D341Med (cell line): Measurements from ENCODE around the gene NCAPD3.
"Not testable (repeated sequence)": the region's sequence is repeated elsewhere in the genome, so short reads cannot be mapped to it uniquely, and the experiment has no call there.

ENCODE experiments used
- DNase-seq: peaks from one replicate; pipeline ENCODE4 v3.0.0; 2012; ENCODE audit warnings: low spot score

NCAPD3 gene

GRCh38 chr11:134226806-134227325, 3.1 kb upstream of the NCAPD3 start:
- no peak for DNase-seq

DNA sequence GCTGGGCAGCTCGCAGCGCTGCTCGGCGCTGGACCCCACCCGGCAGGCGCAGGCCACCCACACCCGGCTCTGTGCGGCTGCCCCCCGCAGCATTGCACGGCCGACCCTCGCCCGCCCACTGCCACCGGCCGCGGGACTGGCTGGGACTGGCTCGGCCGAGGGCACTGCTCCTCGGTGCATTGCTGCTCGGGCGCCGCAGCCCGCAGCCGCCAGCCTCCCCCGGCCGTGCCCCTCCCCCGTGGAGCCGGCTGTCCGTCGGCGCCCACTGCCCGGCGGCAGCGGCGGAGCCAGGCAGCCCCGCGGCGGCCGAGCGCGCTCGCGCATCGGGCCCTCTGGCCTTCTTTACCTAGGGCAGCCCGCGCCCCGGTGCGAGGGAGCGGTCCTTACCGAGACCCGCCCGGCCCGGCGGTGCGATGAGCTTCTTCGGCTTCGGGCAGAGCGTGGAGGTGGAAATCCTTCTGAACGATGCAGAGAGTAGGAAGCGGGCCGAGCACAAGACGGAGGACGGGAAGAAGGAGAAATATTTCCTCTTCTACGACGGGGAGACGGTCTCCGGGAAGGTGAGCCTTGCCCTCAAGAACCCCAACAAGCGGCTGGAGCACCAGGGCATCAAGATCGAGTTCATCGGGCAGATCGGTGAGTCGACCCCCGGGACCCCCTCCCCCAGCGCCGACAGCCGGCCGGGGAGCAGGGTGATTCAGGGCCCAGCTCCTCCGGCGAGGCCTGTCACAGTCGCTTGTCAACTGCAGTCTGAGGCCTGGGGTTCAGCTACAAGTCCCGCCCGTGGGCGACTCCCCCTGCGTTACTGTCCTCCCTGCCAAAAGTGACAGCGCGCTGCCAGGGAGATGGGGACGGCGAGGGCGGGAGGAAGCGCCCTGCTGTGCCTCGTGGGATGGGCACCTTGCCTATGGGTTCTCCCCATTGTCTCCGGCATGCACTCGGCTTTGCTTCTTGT, 1.2 kb upstream of the NCAPD3 start:
- DNase-seq = peak; percentile 78

- no peak for DNase-seq
Observed at GRCh38 chr11:134223121-134223520, 646 bp downstream of the NCAPD3 start.

DNA sequence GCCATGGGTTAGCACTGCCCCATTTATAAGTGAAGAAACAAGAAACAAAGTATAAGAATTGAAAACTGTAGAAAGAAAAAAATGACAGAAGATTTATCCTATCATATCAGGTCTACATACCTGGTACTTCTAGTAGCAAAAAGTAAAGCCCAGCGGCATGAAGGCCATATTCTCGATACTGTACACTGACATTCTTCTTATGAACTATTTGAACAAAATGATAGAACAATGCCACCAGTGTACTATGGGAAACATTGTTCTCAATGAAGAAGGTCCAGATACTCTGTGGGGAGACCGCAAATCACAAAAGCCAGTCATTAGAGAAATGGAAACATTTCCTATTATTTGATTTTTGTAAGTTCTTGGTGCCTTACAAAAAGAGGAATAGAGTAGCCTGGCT, 7.0 kb downstream of the NCAPD3 start:
- no peak for DNase-seq

DNA sequence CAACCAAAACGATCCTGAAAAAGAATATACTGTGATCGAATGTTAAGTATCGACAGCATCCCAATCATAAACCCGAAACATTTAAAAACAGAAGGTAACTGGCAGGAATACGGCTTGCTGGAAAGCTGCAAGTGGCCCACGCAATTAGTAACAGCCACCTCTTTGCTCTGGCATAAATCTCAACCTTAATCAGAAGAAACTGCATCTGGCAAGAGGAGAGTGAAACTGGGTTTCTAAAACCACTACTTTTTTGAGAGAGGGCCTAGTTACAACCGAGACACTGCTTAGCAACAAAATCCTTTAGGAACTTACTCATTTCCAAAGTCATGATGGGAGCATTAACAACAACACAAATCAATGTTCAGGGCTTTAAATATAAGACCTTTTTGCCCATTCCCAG, 7.9 kb downstream of the NCAPD3 start:
- no peak for DNase-seq

- no peak for DNase-seq
Observed at GRCh38 chr11:134207538-134208239, 16.1 kb downstream of the NCAPD3 start.

GRCh38 chr11:134206185-134206584, 17.6 kb downstream of the NCAPD3 start:
- no peak for DNase-seq

- no peak for DNase-seq
Observed at GRCh38 chr11:134205729-134206128, 18.0 kb downstream of the NCAPD3 start.

GRCh38 chr11:134202661-134203060, 21.1 kb downstream of the NCAPD3 start:
- DNase-seq = no peak

DNA sequence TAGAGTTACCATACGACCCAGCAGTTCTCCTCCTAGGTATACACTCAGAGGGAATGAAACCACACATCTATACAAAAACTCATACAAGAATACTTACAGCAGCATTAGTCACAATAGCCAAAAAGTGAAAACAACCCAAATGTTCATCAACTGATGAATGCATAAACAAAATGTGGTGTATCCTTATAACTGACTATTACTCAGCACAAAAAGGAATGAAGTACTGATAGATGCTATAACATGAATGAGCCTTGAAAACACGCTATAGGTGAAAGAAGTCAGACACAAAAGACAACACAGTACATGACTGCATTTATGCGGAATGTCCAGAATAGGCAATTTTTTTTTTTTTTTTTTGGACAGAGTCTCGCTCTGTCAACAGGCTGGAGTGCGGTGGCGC, 23.1 kb downstream of the NCAPD3 start:
- DNase-seq = no peak

DNA sequence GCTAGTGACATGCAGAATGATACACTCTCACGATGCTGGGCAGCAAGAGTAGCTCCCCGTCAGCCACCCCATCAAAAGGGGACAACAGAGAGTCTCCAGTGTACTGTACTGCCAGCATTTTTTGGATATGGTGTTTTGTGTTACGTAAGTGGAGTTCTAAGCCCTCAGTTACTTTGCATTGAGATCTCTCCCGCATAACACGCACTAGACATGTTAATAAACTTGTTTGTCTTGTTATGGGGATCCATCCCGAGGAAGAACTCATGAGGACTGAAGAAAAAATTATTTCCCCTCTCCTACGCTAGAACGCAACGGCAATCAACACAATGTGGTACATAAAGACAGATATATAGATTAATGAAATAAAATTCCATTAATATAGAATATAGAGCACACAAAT, 24.2 kb downstream of the NCAPD3 start:
- DNase-seq = no peak

DNA sequence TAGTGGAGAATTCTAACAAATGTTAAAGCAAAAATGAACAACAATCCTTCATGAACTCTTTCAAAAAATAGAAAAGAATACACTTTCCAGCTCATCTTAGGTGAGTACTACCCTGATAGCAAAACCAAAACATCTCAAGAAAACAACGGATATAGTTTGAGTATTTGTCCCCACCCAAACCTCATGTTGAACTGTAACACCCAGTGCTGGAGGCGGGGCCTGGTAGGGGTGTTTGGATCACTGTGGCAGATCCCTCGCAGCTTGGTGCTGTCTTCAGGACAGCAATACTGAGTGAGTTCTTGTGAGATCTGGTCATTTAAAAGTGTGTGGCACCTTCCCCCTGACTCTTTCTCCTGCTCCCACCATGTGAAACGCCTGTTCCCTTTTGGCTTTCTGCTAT, 27.0 kb downstream of the NCAPD3 start:
- DNase-seq = no peak

- not testable (repeated sequence) for DNase-seq
Observed at GRCh38 chr11:134188092-134188491, 35.7 kb downstream of the NCAPD3 start.

GRCh38 chr11:134181707-134182106, 42.1 kb downstream of the NCAPD3 start:
- DNase-seq = no peak

GRCh38 chr11:134178032-134178674, 45.6 kb downstream of the NCAPD3 start:
- no peak for DNase-seq

DNA sequence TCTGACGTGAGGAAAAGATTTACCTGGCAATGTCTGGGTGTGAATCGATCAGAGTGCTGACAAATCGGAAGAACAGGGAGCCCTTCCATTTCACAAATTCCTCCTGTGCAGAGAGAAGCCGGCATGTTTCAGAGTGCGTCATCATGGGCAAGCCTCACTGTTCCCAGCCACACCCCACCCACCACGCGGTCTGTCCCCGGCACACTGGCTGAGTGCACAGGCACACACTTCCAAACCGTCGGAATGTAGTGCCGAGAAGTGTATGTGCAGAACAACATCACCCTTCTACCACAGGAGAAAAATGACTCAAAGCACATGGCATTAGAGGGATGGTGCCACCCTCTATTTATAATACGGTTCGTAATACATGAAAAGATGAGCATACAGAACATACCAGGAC, 47.5 kb downstream of the NCAPD3 start:
- DNase-seq = no peak

DNA sequence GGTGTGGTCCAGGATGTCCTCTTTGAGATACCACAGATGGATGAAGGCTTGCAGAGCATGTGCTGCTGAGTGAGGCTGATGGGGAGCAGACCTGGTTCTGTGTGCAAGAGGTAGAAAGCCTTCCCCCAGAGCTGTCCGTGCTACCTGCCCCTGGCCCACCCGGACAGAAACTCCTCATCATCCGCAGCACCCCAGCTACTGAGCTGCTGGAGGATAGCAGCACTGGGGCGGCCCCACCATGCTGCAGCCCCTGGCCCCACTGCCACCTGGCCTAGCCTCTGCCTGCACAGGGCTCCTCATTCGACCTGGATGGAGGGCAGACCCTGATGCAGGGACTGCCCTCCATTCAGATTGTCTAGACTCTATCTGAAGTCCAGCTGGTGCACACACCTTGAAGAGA, 50.5 kb downstream of the NCAPD3 start:
- DNase-seq = no peak

DNA sequence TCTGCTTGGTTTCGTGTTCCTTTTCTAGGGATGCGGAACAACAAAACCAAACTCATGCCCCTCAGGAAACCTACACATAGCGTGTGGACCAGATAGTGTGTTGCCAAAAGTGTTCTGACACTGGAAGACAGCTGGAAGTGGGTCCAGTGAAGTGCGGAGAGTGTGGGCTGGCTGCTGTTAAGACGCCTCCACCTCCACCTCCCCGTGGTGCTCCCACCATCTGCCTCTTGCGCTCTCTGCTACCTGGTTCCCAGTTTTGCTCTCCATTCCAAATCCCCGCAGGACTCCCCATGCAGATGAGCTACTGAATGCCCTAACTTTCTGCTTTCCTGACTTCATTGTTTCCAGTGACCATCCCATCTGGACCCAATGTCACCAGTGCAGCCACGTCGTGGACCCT, 51.8 kb downstream of the NCAPD3 start:
- no peak for DNase-seq

- DNase-seq = no peak
Observed at GRCh38 chr11:134170919-134171281, 52.9 kb downstream of the NCAPD3 start.

DNA sequence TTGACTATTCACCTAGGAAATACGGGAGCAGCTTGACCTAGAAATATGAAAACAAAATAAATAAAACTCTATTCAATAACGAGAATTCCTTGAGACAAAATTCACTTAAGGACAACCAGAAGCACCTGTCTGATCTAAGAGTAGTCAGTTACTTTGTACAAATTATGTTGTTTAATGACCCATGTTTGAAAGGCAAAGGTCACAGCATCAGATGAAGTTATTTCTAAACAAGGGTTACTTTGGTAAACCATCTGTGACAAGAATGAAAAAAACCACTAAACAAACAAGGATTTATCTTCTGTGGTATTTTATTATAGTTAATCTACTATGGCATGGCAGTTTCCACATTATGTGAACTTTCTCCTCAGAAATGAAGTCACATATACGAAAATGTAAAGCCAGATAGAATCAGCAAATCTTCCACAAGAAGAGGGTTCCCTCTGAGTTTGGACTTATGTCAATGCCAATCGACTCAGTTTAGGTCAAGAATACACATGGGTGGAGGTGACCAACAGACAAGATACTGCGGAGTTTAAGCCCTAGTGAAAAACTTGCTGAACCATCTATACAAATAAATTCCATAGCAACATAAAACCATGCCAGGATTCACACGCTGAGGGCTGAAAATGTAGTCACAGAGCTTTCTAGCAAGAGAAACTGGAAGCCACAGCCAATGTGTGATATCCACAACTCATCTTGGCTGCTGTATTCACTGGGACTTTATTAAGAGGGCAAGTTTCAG, 53.4 kb downstream of the NCAPD3 start:
- DNase-seq = no peak

- no peak for DNase-seq
Observed at GRCh38 chr11:134164490-134165370, 59.0 kb downstream of the NCAPD3 start.
